OCI-LY3 (cell line): ENCODE measurements around the gene SEPTIN10.

Experiments
- H2AFZ ChIP-seq: fragments of 200-600, 300-600 bp; shearing (Covaris generic); 2 replicates; pipeline ENCODE4 v1.6.0; 2014; ENCODE audit warnings: antibody characterized with exemption, low read depth, low read length
- H3K27ac ChIP-seq: fragments of 200-600, 300-600 bp; sonication (generic); 2 replicates; pipeline ENCODE4 v1.5.1; 2014; ENCODE audit warnings: mild to moderate bottlenecking, low read length, moderate library complexity, mixed read lengths
- H3K27me3 ChIP-seq: fragments of 200-600, 300-600 bp; sonication (generic); 2 replicates; pipeline ENCODE4 v1.6.1; 2014; ENCODE audit warnings: low read depth, low read length, mixed read lengths
- H3K36me3 ChIP-seq: fragments of 200-600, 300-600 bp; sonication (generic); replicated peaks from 2 replicates; pipeline ENCODE3; 2014; ENCODE audit warnings: low read depth, low read length, mixed read lengths
- H3K4me1 ChIP-seq: fragments of 300-600, 200-600 bp; sonication (generic); 2 replicates; pipeline ENCODE4 v1.6.1; 2014; ENCODE audit warnings: low read length, mixed read lengths
- H3K4me2 ChIP-seq: fragments of 200-600, 300-600 bp; sonication (generic); 2 replicates; pipeline ENCODE4 v1.6.1; 2014; ENCODE audit warnings: low read length, mixed read lengths
- H3K4me3 ChIP-seq: fragments of 300-600, 200-600 bp; sonication (generic); 2 replicates; pipeline ENCODE4 v1.5.1; 2014; ENCODE audit warnings: antibody characterized with exemption, mild to moderate bottlenecking, low read length, moderate library complexity
- H3K79me2 ChIP-seq: fragments of 300-600, 200-600 bp; shearing (Covaris generic); 2 replicates; pipeline ENCODE4 v1.6.1; 2014; ENCODE audit warnings: mild to moderate bottlenecking, low read length, mixed read lengths
- H3K9ac ChIP-seq: fragments of 300-600, 200-600 bp; shearing (Covaris generic); 2 replicates; pipeline ENCODE4 v1.6.0; 2014; ENCODE audit warnings: mild to moderate bottlenecking, low read length, moderate library complexity
- H3K9me3 ChIP-seq: fragments of 200-600, 300-600 bp; shearing (Covaris generic); 2 replicates; pipeline ENCODE4 v1.6.1; 2014; ENCODE audit warnings: low read length, mixed read lengths; ENCODE audit not compliant: insufficient read depth
- H4K20me1 ChIP-seq: fragments of 200-600, 300-600 bp; sonication (generic); 2 replicates; pipeline ENCODE4 v1.6.1; 2016; ENCODE audit warnings: low read length, mixed read lengths; ENCODE audit not compliant: insufficient read depth
- EZH2phosphoT487 ChIP-seq: fragments of 200-600 bp; shearing (Covaris generic); IDR thresholded peaks from 2 replicates; pipeline ENCODE4 v1.6.1; 2018; ENCODE audit warnings: antibody characterized with exemption, mixed run types, low read depth
- TF ChIP-seq, protein P1 (sequence below): fragments of 200-600, 300-600 bp; sonication (generic); IDR thresholded peaks from 2 replicates; pipeline ENCODE4 v1.5.1; 2014; ENCODE audit warnings: antibody characterized with exemption, low read length, low read depth

SEPTIN10 gene

DNA sequence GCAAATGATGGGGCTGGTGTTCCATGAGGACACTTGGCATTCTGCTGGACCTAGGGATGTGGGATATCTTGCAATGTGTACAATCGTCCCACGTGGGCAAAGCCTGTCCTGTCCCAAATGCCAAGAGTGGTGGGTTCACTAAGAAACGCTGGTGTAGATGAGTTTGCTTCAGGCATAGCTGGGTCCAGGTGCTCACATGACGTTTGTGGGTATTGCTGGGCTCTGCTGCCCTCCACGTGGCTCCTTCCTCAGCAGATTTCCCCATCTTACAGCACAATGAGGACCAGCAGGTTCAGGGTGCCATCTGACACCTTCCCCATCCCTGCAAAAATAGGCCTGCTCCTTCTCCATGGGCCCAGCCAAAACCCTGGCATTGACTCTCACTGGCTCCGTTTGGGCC is 105.9 kb downstream of the SEPTIN10 start:
- Histone ChIP-seq H3K9me3 (no peaks in the 10 kb centered on the region), H3K36me3 (no peaks in the 10 kb centered on the region), H3K79me2 (no peaks in the 10 kb centered on the region), H3K4me1 (no peaks in the 10 kb centered on the region), H2AFZ (no peak overlapping the region), H3K27ac (no peak overlapping the region), H4K20me1 (no peaks in the 10 kb centered on the region), H3K27me3 (no peaks in the 10 kb centered on the region), H3K4me2 (no peak overlapping the region), H3K9ac (no peak overlapping the region), H3K4me3 (no peak overlapping the region)
- no peak for TF ChIP-seq EZH2phosphoT487
- TF ChIP-seq, protein P1, sequence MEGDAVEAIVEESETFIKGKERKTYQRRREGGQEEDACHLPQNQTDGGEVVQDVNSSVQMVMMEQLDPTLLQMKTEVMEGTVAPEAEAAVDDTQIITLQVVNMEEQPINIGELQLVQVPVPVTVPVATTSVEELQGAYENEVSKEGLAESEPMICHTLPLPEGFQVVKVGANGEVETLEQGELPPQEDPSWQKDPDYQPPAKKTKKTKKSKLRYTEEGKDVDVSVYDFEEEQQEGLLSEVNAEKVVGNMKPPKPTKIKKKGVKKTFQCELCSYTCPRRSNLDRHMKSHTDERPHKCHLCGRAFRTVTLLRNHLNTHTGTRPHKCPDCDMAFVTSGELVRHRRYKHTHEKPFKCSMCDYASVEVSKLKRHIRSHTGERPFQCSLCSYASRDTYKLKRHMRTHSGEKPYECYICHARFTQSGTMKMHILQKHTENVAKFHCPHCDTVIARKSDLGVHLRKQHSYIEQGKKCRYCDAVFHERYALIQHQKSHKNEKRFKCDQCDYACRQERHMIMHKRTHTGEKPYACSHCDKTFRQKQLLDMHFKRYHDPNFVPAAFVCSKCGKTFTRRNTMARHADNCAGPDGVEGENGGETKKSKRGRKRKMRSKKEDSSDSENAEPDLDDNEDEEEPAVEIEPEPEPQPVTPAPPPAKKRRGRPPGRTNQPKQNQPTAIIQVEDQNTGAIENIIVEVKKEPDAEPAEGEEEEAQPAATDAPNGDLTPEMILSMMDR: no peak

DNA sequence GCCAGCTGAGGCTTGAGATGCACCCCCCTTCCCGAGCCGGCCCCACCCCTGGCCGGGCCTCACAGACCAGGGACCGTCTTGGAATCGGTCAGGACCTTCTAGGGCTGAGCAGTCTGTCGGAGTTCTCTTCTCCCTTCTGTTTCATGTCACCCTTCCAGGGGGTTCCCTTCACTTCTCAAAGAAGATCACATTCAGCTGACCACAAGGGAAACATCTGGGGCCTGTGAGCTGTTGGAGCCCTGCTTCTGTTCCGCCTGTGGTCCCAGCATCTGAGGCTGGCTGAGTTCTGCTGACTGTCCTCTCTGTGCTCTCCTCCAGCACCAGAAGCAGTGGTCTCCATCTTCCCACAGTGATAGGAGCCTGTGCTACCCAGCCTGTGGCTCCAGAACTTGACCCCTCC is 106.5 kb downstream of the SEPTIN10 start:
- Histone ChIP-seq H3K27me3 (no peaks in the 10 kb centered on the region), H4K20me1 (no peaks in the 10 kb centered on the region), H3K4me3 (no peak overlapping the region), H3K4me2 (no peak overlapping the region), H3K36me3 (no peaks in the 10 kb centered on the region), H2AFZ (no peak overlapping the region), H3K9ac (no peak overlapping the region), H3K4me1 (no peaks in the 10 kb centered on the region), H3K9me3 (no peaks in the 10 kb centered on the region), H3K79me2 (no peaks in the 10 kb centered on the region), H3K27ac (no peak overlapping the region)
- TF ChIP-seq, protein P1: no peak

DNA sequence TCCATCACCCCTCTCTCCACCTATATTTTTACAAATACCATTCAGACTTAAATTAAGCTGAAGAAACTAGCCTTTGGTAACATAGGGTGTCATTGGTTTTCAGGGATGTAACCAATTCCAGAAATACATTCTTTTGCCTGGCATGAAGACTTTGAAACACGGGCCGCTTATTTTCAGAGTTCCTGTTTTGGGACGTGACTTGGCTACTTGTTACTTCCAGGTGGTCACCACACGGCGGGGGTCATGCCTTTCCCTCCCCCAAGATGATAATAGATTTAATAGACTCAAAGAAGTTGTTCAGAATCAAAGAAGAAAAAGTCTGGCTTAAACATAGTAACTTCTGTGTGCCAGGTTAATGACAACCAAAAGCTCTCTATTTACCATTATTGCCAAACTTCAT is 110.6 kb downstream of the SEPTIN10 start:
- Histone ChIP-seq H3K36me3 (no peaks in the 10 kb centered on the region), H3K79me2 (no peaks in the 10 kb centered on the region)
- TF ChIP-seq EZH2phosphoT487: no peak
- TF ChIP-seq, protein P1: no peak

DNA sequence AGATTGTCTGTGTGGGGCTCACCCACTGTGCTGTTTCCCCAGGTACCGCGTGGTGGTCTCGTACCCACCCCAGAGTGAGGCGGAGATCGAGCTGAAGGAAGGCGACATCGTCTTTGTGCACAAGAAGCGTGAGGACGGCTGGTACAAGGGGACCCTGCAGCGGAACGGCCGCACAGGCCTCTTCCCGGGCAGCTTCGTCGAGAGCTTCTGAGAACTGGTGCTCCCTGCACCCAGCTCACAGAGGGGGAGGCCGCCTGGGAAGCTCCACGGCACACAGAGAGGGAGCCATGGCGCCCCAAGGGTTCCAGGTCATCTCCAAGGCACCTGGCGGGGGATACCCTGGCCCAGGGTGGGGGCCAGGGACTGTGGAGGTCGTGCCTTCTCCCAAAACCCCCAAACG is 112.3 kb downstream of the SEPTIN10 start:
- Histone ChIP-seq H3K36me3 (no peaks in the 10 kb centered on the region), H3K4me1 (no peaks in the 10 kb centered on the region), H3K4me2 (no peak overlapping the region), H3K9ac (no peak overlapping the region), H3K27me3 (no peaks in the 10 kb centered on the region), H3K4me3 (no peak overlapping the region), H3K79me2 (no peaks in the 10 kb centered on the region), H3K9me3 (no peaks in the 10 kb centered on the region), H2AFZ (no peak overlapping the region), H3K27ac (no peak overlapping the region), H4K20me1 (no peaks in the 10 kb centered on the region)
- TF ChIP-seq, protein P1: no peak
- TF ChIP-seq EZH2phosphoT487: no peak

More for the DNA sequence above, 110.6 kb downstream of the SEPTIN10 start:
- H3K27me3 ChIP-seq: no peaks in the 10 kb centered on the region
- no peaks in the 10 kb centered on the region for H3K4me1 ChIP-seq
- no peak overlapping the region for H3K4me3 ChIP-seq
- no peaks in the 10 kb centered on the region for H3K9me3 ChIP-seq
- H3K4me2 ChIP-seq: no peak overlapping the region
- no peaks in the 10 kb centered on the region for H4K20me1 ChIP-seq
- no peak overlapping the region for H3K27ac ChIP-seq
- H2AFZ ChIP-seq: no peak overlapping the region
- no peak overlapping the region for H3K9ac ChIP-seq
